ENCODE measurements around the gene NT5C3A. TPM values are rescaled to one million over a fixed set of nuclear protein-coding genes. Genes with fewer than 3 reads are reported as not detected.

NT5C3A gene
- total RNA-seq, 1 donor from 2014 or later, result 31.3 TPM

- no peaks in the 10 kb centered on the region for H3K27me3 ChIP-seq (ENCODE audit: control insufficient read depth in 3 of 3, insufficient read depth in 3 of 3, low read length in 3 of 3)
- H3K27ac ChIP-seq (ENCODE audit: low read depth, low read length), result no peak overlapping the region
- no peak overlapping the region for H3K4me3 ChIP-seq (ENCODE audit: low read length in 3 of 3)
- no peaks in the 10 kb centered on the region for H3K36me3 ChIP-seq (ENCODE audit: control insufficient read depth in 3 of 3, insufficient read depth in 3 of 3, low read length in 3 of 3)
- no peaks in the 10 kb centered on the region for H3K9me3 ChIP-seq (ENCODE audit: control insufficient read depth in 3 of 3, low read length in 3 of 3)
- no peak overlapping the region for H3K9ac ChIP-seq (ENCODE audit: low read depth in 1 of 3, low read length in 3 of 3)
- no peaks in the 10 kb centered on the region for H3K4me1 ChIP-seq (ENCODE audit: control insufficient read depth in 3 of 3, insufficient read depth in 3 of 3, low read length in 3 of 3)
These were observed 16.5 kb upstream of the NT5C3A start for GRCh38 chr7:33079096-33079495.

- peaks cover 2 to 10% (median 9%) of the 10 kb centered on the region in 3 donors for H3K4me1 ChIP-seq (ENCODE audit: control insufficient read depth in 3 of 3, insufficient read depth in 3 of 3, low read length in 3 of 3)
- no peaks in the 10 kb centered on the region for H3K9me3 ChIP-seq (ENCODE audit: control insufficient read depth in 3 of 3, low read length in 3 of 3)
- H3K9ac ChIP-seq (ENCODE audit: low read depth in 1 of 3, low read length in 3 of 3), result no peak overlapping the region
- H3K27ac ChIP-seq (ENCODE audit: low read depth, low read length), result no peak overlapping the region
- H3K36me3 ChIP-seq (ENCODE audit: control insufficient read depth in 3 of 3, insufficient read depth in 3 of 3, low read length in 3 of 3), result no peaks in the 10 kb centered on the region
- no peak overlapping the region for H3K4me3 ChIP-seq (ENCODE audit: low read length in 3 of 3)
- no peaks in the 10 kb centered on the region for H3K27me3 ChIP-seq (ENCODE audit: control insufficient read depth in 3 of 3, insufficient read depth in 3 of 3, low read length in 3 of 3)
These were observed 14.2 kb upstream of the NT5C3A start for GRCh38 chr7:33076737-33077136.

GRCh38 chr7:33075818-33076518, 13.4 kb upstream of the NT5C3A start:
- Histone ChIP-seq H3K27ac (ENCODE audit: low read depth, low read length) (no peak overlapping the region), H3K4me1 (ENCODE audit: control insufficient read depth in 3 of 3, insufficient read depth in 3 of 3, low read length in 3 of 3) (peaks cover 2 to 10% (median 9%) of the 10 kb centered on the region in 3 donors)

GRCh38 chr7:33073243-33073642, 10.7 kb upstream of the NT5C3A start:
- Histone ChIP-seq H3K9me3 (ENCODE audit: control insufficient read depth in 3 of 3, low read length in 3 of 3) (peaks cover 0 to 9% (median 7%) of the 10 kb centered on the region in 3 donors), H3K4me1 (ENCODE audit: control insufficient read depth in 3 of 3, insufficient read depth in 3 of 3, low read length in 3 of 3) (peaks cover 2 to 13% (median 10%) of the 10 kb centered on the region in 3 donors), H3K36me3 (ENCODE audit: control insufficient read depth in 3 of 3, insufficient read depth in 3 of 3, low read length in 3 of 3) (no peaks in the 10 kb centered on the region), H3K4me3 (ENCODE audit: low read length in 3 of 3) (no peak overlapping the region), H3K27ac (ENCODE audit: low read depth, low read length) (no peak overlapping the region), H3K27me3 (ENCODE audit: control insufficient read depth in 3 of 3, insufficient read depth in 3 of 3, low read length in 3 of 3) (no peaks in the 10 kb centered on the region), H3K9ac (ENCODE audit: low read depth in 1 of 3, low read length in 3 of 3) (no peak overlapping the region)

More at GRCh38 chr7:33075818-33076518, 13.4 kb upstream of the NT5C3A start:
- Histone ChIP-seq H3K9me3 (ENCODE audit: control insufficient read depth in 3 of 3, low read length in 3 of 3) (no peaks in the 10 kb centered on the region), H3K4me3 (ENCODE audit: low read length in 3 of 3) (no peak overlapping the region), H3K36me3 (ENCODE audit: control insufficient read depth in 3 of 3, insufficient read depth in 3 of 3, low read length in 3 of 3) (no peaks in the 10 kb centered on the region), H3K27me3 (ENCODE audit: control insufficient read depth in 3 of 3, insufficient read depth in 3 of 3, low read length in 3 of 3) (no peaks in the 10 kb centered on the region), H3K9ac (ENCODE audit: low read depth in 1 of 3, low read length in 3 of 3) (no peak overlapping the region)

- Histone ChIP-seq H3K36me3 (ENCODE audit: control insufficient read depth in 3 of 3, insufficient read depth in 3 of 3, low read length in 3 of 3) (no peaks in the 10 kb centered on the region), H3K27ac (ENCODE audit: low read depth, low read length) (no peak overlapping the region), H3K4me1 (ENCODE audit: control insufficient read depth in 3 of 3, insufficient read depth in 3 of 3, low read length in 3 of 3) (peaks cover 2 to 15% (median 10%) of the 10 kb centered on the region in 3 donors), H3K9me3 (ENCODE audit: control insufficient read depth in 3 of 3, low read length in 3 of 3) (peaks cover 0 to 9% (median 7%) of the 10 kb centered on the region in 3 donors), H3K4me3 (ENCODE audit: low read length in 3 of 3) (no peak overlapping the region), H3K9ac (ENCODE audit: low read depth in 1 of 3, low read length in 3 of 3) (no peak overlapping the region), H3K27me3 (ENCODE audit: control insufficient read depth in 3 of 3, insufficient read depth in 3 of 3, low read length in 3 of 3) (no peaks in the 10 kb centered on the region)
These were observed 9.9 kb upstream of the NT5C3A start for GRCh38 chr7:33072471-33072870.

- peaks cover 2 to 15% (median 10%) of the 10 kb centered on the region in 3 donors for H3K4me1 ChIP-seq (ENCODE audit: control insufficient read depth in 3 of 3, insufficient read depth in 3 of 3, low read length in 3 of 3)
- H3K27ac ChIP-seq (ENCODE audit: low read depth, low read length), result no peak overlapping the region
- no peak overlapping the region for H3K4me3 ChIP-seq (ENCODE audit: low read length in 3 of 3)
- H3K9me3 ChIP-seq (ENCODE audit: control insufficient read depth in 3 of 3, low read length in 3 of 3), result peaks cover 1 to 11% (median 7%) of the 10 kb centered on the region in 3 donors
- H3K27me3 ChIP-seq (ENCODE audit: control insufficient read depth in 3 of 3, insufficient read depth in 3 of 3, low read length in 3 of 3), result no peaks in the 10 kb centered on the region
- no peaks in the 10 kb centered on the region for H3K36me3 ChIP-seq (ENCODE audit: control insufficient read depth in 3 of 3, insufficient read depth in 3 of 3, low read length in 3 of 3)
- H3K9ac ChIP-seq (ENCODE audit: low read depth in 1 of 3, low read length in 3 of 3), result no peak overlapping the region
These were observed 8.3 kb upstream of the NT5C3A start for GRCh38 chr7:33070831-33071230.

- no peak overlapping the region for H3K4me3 ChIP-seq (ENCODE audit: low read length in 3 of 3)
- H3K36me3 ChIP-seq (ENCODE audit: control insufficient read depth in 3 of 3, insufficient read depth in 3 of 3, low read length in 3 of 3), result no peaks in the 10 kb centered on the region
- H3K9ac ChIP-seq (ENCODE audit: low read depth in 1 of 3, low read length in 3 of 3), result no peak overlapping the region
- H3K27ac ChIP-seq (ENCODE audit: low read depth, low read length), result no peak overlapping the region
- H3K9me3 ChIP-seq (ENCODE audit: control insufficient read depth in 3 of 3, low read length in 3 of 3), result peaks cover 2 to 11% (median 7%) of the 10 kb centered on the region in 3 donors
- H3K4me1 ChIP-seq (ENCODE audit: control insufficient read depth in 3 of 3, insufficient read depth in 3 of 3, low read length in 3 of 3), result peaks cover 2 to 15% (median 10%) of the 10 kb centered on the region in 3 donors
- H3K27me3 ChIP-seq (ENCODE audit: control insufficient read depth in 3 of 3, insufficient read depth in 3 of 3, low read length in 3 of 3), result no peaks in the 10 kb centered on the region
These were observed 7.7 kb upstream of the NT5C3A start for GRCh38 chr7:33070277-33070676.

- Histone ChIP-seq H3K27me3 (ENCODE audit: control insufficient read depth in 3 of 3, insufficient read depth in 3 of 3, low read length in 3 of 3) (no peaks in the 10 kb centered on the region), H3K9me3 (ENCODE audit: control insufficient read depth in 3 of 3, low read length in 3 of 3) (peaks cover 2 to 11% (median 7%) of the 10 kb centered on the region in 3 donors), H3K4me3 (ENCODE audit: low read length in 3 of 3) (no peak overlapping the region), H3K27ac (ENCODE audit: low read depth, low read length) (no peak overlapping the region), H3K9ac (ENCODE audit: low read depth in 1 of 3, low read length in 3 of 3) (no peak overlapping the region), H3K36me3 (ENCODE audit: control insufficient read depth in 3 of 3, insufficient read depth in 3 of 3, low read length in 3 of 3) (no peaks in the 10 kb centered on the region), H3K4me1 (ENCODE audit: control insufficient read depth in 3 of 3, insufficient read depth in 3 of 3, low read length in 3 of 3) (peaks cover 7 to 14% (median 10%) of the 10 kb centered on the region in 3 donors)
These were observed 5.3 kb upstream of the NT5C3A start for GRCh38 chr7:33067921-33068320.

GRCh38 chr7:33066771-33067170, 4.2 kb upstream of the NT5C3A start:
- Histone ChIP-seq H3K27ac (ENCODE audit: low read depth, low read length) (no peak overlapping the region), H3K27me3 (ENCODE audit: control insufficient read depth in 3 of 3, insufficient read depth in 3 of 3, low read length in 3 of 3) (no peaks in the 10 kb centered on the region), H3K9me3 (ENCODE audit: control insufficient read depth in 3 of 3, low read length in 3 of 3) (peaks cover 2 to 11% (median 7%) of the 10 kb centered on the region in 3 donors), H3K9ac (ENCODE audit: low read depth in 1 of 3, low read length in 3 of 3) (no peak overlapping the region), H3K4me3 (ENCODE audit: low read length in 3 of 3) (no peak overlapping the region), H3K4me1 (ENCODE audit: control insufficient read depth in 3 of 3, insufficient read depth in 3 of 3, low read length in 3 of 3) (peaks cover 6 to 10% (median 6%) of the 10 kb centered on the region in 3 donors), H3K36me3 (ENCODE audit: control insufficient read depth in 3 of 3, insufficient read depth in 3 of 3, low read length in 3 of 3) (no peaks in the 10 kb centered on the region)

- Histone ChIP-seq H3K9me3 (ENCODE audit: control insufficient read depth in 3 of 3, low read length in 3 of 3) (peaks cover 2 to 11% (median 7%) of the 10 kb centered on the region in 3 donors), H3K4me1 (ENCODE audit: control insufficient read depth in 3 of 3, insufficient read depth in 3 of 3, low read length in 3 of 3) (peaks cover 10 to 14% (median 12%) of the 10 kb centered on the region in 3 donors), H3K4me3 (ENCODE audit: low read length in 3 of 3) (no peak overlapping the region), H3K36me3 (ENCODE audit: control insufficient read depth in 3 of 3, insufficient read depth in 3 of 3, low read length in 3 of 3) (no peaks in the 10 kb centered on the region), H3K9ac (ENCODE audit: low read depth in 1 of 3, low read length in 3 of 3) (no peak overlapping the region), H3K27me3 (ENCODE audit: control insufficient read depth in 3 of 3, insufficient read depth in 3 of 3, low read length in 3 of 3) (no peaks in the 10 kb centered on the region), H3K27ac (ENCODE audit: low read depth, low read length) (no peak overlapping the region)
These were observed 3.4 kb upstream of the NT5C3A start for GRCh38 chr7:33065981-33066380.

Data from skeletal muscle tissue (tissue), 4 donors.